ENCODE measurements around the gene RGS7.
"Not testable (repeated sequence)": the region's sequence is repeated elsewhere in the genome, so short reads cannot be mapped to it uniquely, and the experiment has no call there.

The RGS7 gene

DNA sequence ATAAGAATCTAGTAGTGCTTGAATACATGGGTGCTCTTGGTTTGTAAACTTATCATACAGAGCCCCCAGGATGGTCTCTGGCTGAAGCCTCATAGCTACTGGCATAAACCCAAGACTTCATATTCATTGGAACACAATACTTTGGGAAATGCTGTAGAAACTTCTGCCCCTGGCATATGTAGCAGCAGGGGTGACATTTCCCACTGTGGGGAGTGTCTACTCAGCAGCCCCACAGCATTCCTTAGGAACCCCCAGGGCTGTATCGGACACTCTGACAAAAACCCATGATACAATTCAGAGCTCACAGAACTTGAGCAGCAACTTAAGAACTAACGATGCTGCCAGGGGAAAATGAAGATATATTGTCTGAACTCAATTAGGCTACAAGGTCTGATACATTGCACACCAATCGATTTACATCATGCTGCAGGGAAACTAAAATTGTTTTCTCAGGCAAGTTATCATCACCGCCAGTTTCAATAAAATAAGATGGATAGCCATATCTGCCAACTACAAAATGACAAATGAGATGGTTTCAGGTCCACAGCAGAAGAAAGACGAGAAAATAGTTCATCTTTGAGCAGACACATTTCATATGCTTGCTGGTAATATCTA, 564.0 kb downstream of the RGS7 start:
- Mint-ChIP-seq H3K4me3 (no peak overlapping the region), H3K9me3 (peaks cover 3% of the 10 kb centered on the region), H3K4me1 (ENCODE audit: low read depth) (no peaks in the 10 kb centered on the region), H3K27me3 (peaks cover 3% of the 10 kb centered on the region), H3K27ac (no peak overlapping the region), H3K36me3 (ENCODE audit: low read depth) (no peaks in the 10 kb centered on the region)

DNA sequence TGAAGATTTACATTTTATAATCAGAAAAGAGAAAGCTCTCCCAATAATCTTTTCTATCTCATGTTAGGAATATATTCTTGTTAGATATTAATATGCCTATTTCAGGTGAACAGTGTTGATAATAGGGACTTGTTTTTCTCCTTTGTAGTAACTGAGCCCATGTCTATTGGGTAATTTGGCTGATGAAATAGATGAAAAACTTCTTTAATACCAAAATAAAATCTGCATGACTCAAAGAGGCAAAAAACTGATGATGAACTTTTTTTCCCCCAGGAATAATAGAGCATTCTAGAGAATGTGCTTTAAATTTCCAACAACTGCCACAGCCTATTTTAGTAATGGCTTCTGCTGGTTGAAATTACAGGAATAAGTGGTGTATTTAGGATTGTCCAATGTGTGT, 566.1 kb downstream of the RGS7 start:
- Mint-ChIP-seq H3K27me3 (peaks cover 3% of the 10 kb centered on the region), H3K36me3 (ENCODE audit: low read depth) (no peaks in the 10 kb centered on the region), H3K9me3 (peaks cover 3% of the 10 kb centered on the region), H3K27ac (no peak overlapping the region), H3K4me1 (ENCODE audit: low read depth) (no peaks in the 10 kb centered on the region), H3K4me3 (no peak overlapping the region)

DNA sequence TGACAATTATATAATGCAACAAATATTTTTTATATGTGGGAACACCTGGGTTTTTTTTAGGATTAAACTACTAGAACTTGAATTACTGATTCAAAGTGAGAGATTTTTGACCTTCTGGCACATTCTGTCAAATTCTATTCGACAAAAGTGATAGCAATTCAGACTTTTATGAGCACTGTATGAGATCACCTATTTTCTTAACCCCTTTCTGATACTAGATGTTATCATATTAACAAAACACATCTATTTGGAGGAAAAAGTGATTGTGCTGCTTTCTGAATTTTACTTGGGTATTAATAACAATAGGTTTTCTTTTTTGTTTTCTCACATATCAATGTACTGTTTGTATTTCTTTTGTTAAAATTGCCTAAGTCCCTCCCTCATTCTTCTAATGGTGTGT, 570.1 kb downstream of the RGS7 start:
- no peak overlapping the region for H3K27ac Mint-ChIP-seq
- H3K4me1 Mint-ChIP-seq (ENCODE audit: low read depth) = no peaks in the 10 kb centered on the region
- H3K9me3 Mint-ChIP-seq = no peaks in the 10 kb centered on the region
- peaks cover 3% of the 10 kb centered on the region for H3K27me3 Mint-ChIP-seq
- H3K36me3 Mint-ChIP-seq (ENCODE audit: low read depth) = no peaks in the 10 kb centered on the region
- H3K4me3 Mint-ChIP-seq = no peak overlapping the region

DNA sequence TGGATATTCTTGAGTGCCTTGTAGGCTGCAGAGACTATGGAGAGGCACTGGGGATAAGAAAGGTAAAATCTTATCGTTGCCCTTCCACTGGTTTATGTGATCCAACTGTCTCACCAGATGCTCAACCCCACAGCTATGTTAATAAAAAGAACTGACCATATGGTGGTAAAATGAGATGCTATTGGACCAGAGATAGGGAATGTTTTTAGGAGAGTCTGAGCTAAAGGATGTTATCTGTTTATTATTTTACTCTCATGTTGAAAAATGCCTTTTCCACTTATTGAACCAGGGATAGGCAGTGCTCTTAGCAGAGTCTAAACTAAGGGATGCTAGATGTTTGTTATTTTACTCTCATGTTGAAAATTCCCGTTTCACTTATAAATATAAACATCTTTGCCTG, 572.2 kb downstream of the RGS7 start:
- Mint-ChIP-seq H3K36me3 (ENCODE audit: low read depth) (no peaks in the 10 kb centered on the region), H3K27me3 (no peaks in the 10 kb centered on the region), H3K27ac (no peak overlapping the region), H3K9me3 (no peaks in the 10 kb centered on the region), H3K4me1 (ENCODE audit: low read depth) (no peaks in the 10 kb centered on the region), H3K4me3 (no peak overlapping the region)

DNA sequence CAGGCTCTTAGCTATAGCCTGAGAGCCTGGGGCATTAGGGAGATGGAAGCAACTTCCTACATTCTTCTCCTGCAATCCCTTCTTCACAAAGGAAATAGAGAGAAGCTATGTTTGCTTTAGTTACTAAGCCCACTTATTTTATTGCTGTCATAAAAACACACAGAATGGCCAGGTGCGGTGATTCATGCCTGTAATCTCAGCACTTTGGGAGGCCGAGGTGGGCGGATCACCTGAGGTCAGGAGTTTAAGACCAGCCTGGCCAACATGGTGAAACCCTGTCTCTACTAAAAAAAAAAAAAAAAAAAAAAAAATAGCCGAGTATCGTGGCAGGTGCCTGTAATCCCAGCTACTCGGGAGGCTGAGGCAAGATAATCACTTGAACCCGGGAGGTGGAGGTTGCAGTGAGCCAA, 573.3 kb downstream of the RGS7 start:
- not testable (repeated sequence) for H3K9me3 Mint-ChIP-seq; H3K4me1 Mint-ChIP-seq (ENCODE audit: low read depth); H3K4me3 Mint-ChIP-seq; H3K27me3 Mint-ChIP-seq; H3K36me3 Mint-ChIP-seq (ENCODE audit: low read depth); H3K27ac Mint-ChIP-seq

DNA sequence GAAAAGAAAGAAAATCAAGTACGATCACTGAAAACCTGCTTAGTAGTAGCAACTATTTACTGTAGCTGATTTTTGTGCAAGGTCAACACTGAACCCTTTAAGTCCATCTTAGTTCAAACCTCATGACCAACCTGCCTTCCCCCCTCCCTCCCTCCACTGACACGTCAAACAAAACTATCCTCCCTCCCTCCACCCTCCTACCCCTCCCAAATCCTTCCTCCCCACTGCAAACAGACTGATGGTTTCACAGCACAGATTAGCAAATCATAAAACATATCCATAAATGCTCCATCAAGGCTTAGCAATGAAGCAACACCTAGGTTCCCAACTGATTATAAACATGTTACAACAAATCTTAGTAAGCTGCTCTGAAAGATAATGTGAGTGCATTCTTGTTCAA, 580.8 kb downstream of the RGS7 start:
- Mint-ChIP-seq H3K27me3 (no peaks in the 10 kb centered on the region), H3K4me3 (no peak overlapping the region), H3K9me3 (no peaks in the 10 kb centered on the region), H3K36me3 (ENCODE audit: low read depth) (no peaks in the 10 kb centered on the region), H3K27ac (no peak overlapping the region), H3K4me1 (ENCODE audit: low read depth) (no peaks in the 10 kb centered on the region)

DNA sequence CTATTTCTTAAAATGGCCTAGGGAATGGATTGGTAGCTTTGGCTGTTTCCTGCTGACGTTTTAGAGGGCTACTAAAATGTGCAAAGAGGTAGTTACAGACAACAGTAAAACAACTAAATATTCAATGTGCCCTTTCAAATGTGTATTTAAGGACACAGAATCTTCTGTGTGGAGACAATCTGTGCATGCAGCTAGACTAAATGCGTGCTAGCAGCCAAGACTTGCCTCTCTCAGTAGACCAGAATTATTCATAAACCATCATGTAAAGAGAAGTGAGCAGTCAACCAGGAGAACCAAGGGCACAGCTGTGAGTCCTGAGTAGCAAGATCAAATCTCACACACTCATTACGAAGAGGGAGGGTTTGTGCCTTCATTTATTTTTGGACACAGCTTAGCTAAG, 584.9 kb downstream of the RGS7 start:
- no peak overlapping the region for H3K27ac Mint-ChIP-seq
- no peaks in the 10 kb centered on the region for H3K36me3 Mint-ChIP-seq (ENCODE audit: low read depth)
- H3K27me3 Mint-ChIP-seq = peaks cover 3% of the 10 kb centered on the region
- H3K9me3 Mint-ChIP-seq = no peaks in the 10 kb centered on the region
- no peak overlapping the region for H3K4me3 Mint-ChIP-seq
- no peaks in the 10 kb centered on the region for H3K4me1 Mint-ChIP-seq (ENCODE audit: low read depth)

DNA sequence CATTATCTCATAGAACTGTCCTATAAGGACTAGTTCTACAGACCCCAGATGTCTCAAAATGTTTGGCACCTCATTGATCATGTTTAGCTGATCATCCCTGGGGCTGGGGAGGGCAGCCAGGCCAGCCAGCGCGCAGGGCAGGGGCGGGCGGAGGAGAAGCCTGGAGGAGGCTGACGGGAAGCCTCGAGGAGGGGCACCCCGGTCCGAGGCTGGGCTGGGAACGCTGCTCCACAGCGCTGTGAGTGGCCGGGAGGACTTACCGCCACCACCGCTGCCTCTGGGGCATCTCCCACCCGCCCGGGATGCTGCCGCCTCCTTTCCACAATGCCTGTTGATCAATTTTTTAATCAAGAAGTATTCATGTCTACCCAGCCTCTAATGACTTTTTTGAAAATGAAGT, 585.6 kb downstream of the RGS7 start:
- no peaks in the 10 kb centered on the region for H3K4me1 Mint-ChIP-seq (ENCODE audit: low read depth)
- H3K9me3 Mint-ChIP-seq = no peaks in the 10 kb centered on the region
- H3K27me3 Mint-ChIP-seq = peaks cover 3% of the 10 kb centered on the region
- H3K27ac Mint-ChIP-seq = no peak overlapping the region
- no peaks in the 10 kb centered on the region for H3K36me3 Mint-ChIP-seq (ENCODE audit: low read depth)
- no peak overlapping the region for H3K4me3 Mint-ChIP-seq

DNA sequence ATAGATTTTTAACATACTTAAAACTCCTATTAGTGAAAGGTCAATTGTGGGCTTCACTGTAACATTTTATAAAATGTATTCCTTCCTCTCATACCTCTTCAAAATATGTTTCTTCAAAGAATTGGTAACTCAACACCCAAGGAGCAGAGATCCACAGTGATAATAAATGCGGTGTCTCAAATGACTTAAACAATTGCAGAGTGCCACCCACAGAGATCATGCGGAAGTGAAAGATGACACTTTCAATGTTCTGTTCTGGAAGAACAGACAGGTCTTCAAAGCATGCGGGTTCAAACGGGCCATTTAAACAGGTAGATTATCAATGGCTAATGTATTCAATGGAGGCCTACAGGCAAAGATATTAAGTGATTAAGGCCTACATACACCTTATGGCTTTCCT, 588.0 kb downstream of the RGS7 start:
- Mint-ChIP-seq H3K9me3 (no peaks in the 10 kb centered on the region), H3K36me3 (ENCODE audit: low read depth) (no peaks in the 10 kb centered on the region), H3K4me1 (ENCODE audit: low read depth) (no peaks in the 10 kb centered on the region), H3K27me3 (peaks cover 3% of the 10 kb centered on the region), H3K4me3 (no peak overlapping the region), H3K27ac (no peak overlapping the region)

DNA sequence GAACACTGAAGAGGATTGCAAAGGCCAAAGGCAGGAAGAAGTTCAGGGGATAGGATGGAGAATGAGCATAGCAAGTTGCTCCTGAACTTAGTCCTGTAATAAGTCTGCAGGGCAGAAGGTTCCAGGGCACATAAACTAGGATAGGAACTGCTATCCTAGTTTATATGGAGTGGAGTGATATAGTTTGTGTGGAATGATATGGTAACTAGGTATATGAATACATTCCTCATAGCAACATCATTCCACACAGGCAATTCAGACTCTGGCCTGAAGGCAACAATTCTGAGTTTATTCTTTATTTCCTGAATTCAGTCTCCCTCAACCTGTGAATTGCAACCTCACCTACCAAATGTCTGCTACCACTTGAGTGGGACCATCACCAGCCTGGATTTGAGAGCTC, 590.2 kb downstream of the RGS7 start:
- H3K4me1 Mint-ChIP-seq (ENCODE audit: low read depth) = no peaks in the 10 kb centered on the region
- no peak overlapping the region for H3K4me3 Mint-ChIP-seq
- H3K36me3 Mint-ChIP-seq (ENCODE audit: low read depth) = no peaks in the 10 kb centered on the region
- H3K9me3 Mint-ChIP-seq = no peaks in the 10 kb centered on the region
- no peak overlapping the region for H3K27ac Mint-ChIP-seq
- peaks cover 3% of the 10 kb centered on the region for H3K27me3 Mint-ChIP-seq

DNA sequence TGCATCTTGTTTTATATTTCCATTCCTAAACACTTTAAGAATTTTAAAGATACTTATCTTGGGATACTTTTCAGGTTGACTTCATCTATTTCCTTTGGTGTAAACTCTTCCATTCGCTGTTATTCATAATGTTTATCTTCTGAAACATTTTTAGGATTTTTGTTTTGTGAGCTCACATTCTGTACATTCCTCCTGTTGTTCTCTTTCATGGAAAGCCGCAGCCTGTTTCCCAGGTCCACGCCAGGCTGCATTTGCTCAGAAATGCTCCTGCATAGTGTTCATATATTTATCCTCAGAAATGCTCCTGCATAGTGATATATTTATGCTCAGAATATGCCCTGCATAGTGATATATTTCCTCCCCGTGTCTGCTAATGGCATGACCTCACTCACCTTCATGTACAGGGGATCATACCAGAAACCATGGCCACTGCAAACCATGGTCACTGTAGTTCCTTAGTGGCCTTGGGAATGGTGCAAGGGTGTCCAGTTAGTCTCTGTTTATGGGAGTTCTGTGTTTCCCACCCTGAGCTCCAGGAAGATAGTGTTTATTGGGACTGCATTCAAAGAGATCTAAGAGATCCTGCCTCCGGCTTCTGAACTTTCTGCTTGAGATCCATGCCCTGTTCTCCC, 591.2 kb downstream of the RGS7 start:
- no peaks in the 10 kb centered on the region for H3K36me3 Mint-ChIP-seq (ENCODE audit: low read depth)
- H3K4me3 Mint-ChIP-seq = no peak overlapping the region
- H3K27me3 Mint-ChIP-seq = no peaks in the 10 kb centered on the region
- no peaks in the 10 kb centered on the region for H3K9me3 Mint-ChIP-seq
- H3K27ac Mint-ChIP-seq = no peak overlapping the region
- no peaks in the 10 kb centered on the region for H3K4me1 Mint-ChIP-seq (ENCODE audit: low read depth)

DNA sequence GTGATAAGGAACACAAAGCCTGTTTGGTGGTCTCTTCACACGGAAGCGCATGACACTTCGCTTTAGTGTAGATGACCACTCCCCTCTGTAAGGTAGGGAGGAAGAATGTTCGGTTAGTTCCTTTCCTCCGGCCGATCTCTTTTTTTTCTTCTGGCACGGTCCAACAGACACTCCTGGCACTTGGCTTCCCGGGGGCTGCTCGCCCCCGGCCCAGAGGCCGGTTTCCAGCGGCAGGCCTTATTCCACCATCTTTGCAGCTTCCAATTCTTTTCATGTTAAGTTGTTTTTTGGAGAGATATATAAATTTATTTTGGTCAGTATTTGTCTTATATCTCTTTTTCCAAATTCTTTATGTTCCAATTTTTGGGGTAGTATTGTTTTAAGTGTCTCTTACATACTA, 593.2 kb downstream of the RGS7 start:
- Mint-ChIP-seq H3K4me3 (no peak overlapping the region), H3K27me3 (no peaks in the 10 kb centered on the region), H3K36me3 (ENCODE audit: low read depth) (no peaks in the 10 kb centered on the region), H3K27ac (no peak overlapping the region), H3K4me1 (ENCODE audit: low read depth) (no peaks in the 10 kb centered on the region), H3K9me3 (no peaks in the 10 kb centered on the region)

DNA sequence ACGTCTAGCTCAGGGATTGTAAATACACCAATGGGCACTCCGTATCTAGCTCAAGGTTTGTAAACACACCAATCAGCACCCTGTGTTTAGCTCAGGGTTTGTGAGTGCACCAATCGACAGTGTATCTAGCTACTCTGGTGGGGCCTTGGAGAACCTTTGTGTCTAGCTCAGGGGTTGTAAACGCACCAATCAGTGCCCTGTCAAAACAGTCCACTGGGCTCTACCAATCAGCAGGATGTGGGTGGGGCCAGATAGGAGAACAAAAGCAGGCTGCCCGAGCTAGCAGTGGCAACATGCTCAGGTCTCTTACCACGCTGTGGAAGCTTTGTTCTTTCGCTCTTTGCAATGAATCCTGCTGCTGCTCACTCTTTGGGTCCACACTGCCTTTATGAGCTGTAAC, 593.9 kb downstream of the RGS7 start:
- not testable (repeated sequence) for H3K4me3 Mint-ChIP-seq; H3K27me3 Mint-ChIP-seq; H3K4me1 Mint-ChIP-seq (ENCODE audit: low read depth); H3K9me3 Mint-ChIP-seq; H3K27ac Mint-ChIP-seq; H3K36me3 Mint-ChIP-seq (ENCODE audit: low read depth)

DNA sequence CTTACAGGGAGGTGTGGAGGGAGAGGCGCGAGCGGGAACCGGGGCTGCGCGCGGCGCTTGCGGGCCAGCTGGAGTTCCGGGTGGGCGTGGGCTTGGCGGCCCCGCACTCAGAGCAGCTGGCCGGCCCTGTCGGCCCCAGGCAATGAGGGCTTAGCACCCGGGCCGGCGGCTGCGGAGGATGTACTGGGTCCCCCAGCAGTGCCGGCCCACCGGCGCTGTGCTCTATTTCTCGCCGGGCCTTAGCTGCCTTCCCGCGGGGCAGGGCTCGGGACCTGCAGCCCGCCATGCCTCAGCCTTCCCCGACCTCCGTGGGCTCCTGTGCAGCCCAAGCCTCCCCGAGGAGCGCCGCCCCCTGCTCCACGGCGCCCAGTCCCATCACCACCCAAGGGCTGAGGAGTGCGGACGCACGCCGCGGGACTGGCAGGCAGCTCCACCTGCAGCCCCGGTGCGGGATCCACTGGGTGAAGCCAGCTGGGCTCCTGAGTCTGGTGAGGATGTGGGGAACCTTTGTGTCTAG, 594.5 kb downstream of the RGS7 start:
- H3K4me1 Mint-ChIP-seq (ENCODE audit: low read depth); H3K4me3 Mint-ChIP-seq; H3K9me3 Mint-ChIP-seq; H3K27me3 Mint-ChIP-seq; H3K36me3 Mint-ChIP-seq (ENCODE audit: low read depth); H3K27ac Mint-ChIP-seq: not testable (repeated sequence)

DNA sequence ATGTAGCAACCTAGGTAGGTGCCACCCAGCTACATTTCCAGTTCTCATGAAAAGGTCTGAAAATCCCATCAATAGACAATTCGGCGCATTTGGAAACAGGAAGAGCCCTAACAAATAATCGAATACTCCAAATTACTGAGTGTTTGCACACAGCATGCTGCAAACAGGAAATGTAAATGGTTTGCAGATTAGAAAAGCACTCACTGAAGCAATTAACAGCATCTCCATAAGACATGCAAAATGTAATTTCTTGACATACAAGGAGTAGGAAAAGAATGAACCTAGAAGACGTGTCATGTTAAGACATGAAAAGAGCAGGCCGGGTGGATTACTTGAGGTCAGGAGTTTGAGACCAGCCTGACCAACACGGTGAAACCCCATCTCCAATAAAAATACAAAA, 598.2 kb downstream of the RGS7 start:
- H3K27ac Mint-ChIP-seq; H3K4me1 Mint-ChIP-seq (ENCODE audit: low read depth); H3K27me3 Mint-ChIP-seq; H3K9me3 Mint-ChIP-seq; H3K4me3 Mint-ChIP-seq; H3K36me3 Mint-ChIP-seq (ENCODE audit: low read depth): not testable (repeated sequence)

DNA sequence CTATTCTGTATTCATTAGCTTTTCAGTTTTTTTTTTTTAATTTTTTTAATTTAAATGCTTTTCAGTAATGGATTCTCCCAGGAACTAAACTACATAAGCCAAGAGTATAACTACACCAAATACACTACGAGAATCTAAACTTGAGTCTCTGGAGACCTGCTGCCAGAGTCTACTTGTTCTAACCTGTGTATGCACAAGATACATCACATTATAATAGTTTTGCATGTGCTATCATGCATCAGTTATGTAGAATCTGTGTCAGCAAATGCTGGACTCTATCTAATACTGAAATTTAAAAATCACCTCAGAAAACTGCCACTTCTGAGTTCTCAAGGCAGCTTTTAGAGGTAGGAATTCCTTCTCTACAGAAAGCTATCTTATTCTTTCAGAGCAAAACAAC, 598.7 kb downstream of the RGS7 start:
- no peak overlapping the region for H3K4me3 Mint-ChIP-seq
- no peaks in the 10 kb centered on the region for H3K4me1 Mint-ChIP-seq (ENCODE audit: low read depth)
- no peaks in the 10 kb centered on the region for H3K36me3 Mint-ChIP-seq (ENCODE audit: low read depth)
- no peak overlapping the region for H3K27ac Mint-ChIP-seq
- no peaks in the 10 kb centered on the region for H3K9me3 Mint-ChIP-seq
- no peaks in the 10 kb centered on the region for H3K27me3 Mint-ChIP-seq

Measured in stimulated activated naive CD8-positive, alpha-beta T cell treated with anti-CD3 and anti-CD28 coated beads, Interleukin-15, Interleukin-2, amounts not matched to agents 100 ng/mL and 50 ng/mL, for 24 hours (primary cell).